Measurements from ENCODE around the gene ACOX3.

GRCh38 chr4:8345946-8346814, 94.3 kb downstream of the ACOX3 start:
- TF ChIP-seq EZH2 (IDR thresholded peaks at IDR 0.05; ENCODE audit: low read length, unreplicated experiment) (no peak), CTCF (conservative IDR thresholded peaks at IDR 0.05; ENCODE audit: low read depth, low read length) (no peak)
